Stimulated activated CD4-positive, alpha-beta T cell treated with anti-CD3 and anti-CD28 coated beads, Interleukin-1b, Interleukin-23, amount 100 ng/mL, for 1 hour (primary cell): ENCODE results near the gene TBC1D14.

Source experiments
- DNase-seq, 2 donors: peaks; one replicate each; pipeline ENCODE4 v3.0.0-alpha.2; 2020; ENCODE audit warnings: low read depth in 2 of 2

The TBC1D14 gene

DNA sequence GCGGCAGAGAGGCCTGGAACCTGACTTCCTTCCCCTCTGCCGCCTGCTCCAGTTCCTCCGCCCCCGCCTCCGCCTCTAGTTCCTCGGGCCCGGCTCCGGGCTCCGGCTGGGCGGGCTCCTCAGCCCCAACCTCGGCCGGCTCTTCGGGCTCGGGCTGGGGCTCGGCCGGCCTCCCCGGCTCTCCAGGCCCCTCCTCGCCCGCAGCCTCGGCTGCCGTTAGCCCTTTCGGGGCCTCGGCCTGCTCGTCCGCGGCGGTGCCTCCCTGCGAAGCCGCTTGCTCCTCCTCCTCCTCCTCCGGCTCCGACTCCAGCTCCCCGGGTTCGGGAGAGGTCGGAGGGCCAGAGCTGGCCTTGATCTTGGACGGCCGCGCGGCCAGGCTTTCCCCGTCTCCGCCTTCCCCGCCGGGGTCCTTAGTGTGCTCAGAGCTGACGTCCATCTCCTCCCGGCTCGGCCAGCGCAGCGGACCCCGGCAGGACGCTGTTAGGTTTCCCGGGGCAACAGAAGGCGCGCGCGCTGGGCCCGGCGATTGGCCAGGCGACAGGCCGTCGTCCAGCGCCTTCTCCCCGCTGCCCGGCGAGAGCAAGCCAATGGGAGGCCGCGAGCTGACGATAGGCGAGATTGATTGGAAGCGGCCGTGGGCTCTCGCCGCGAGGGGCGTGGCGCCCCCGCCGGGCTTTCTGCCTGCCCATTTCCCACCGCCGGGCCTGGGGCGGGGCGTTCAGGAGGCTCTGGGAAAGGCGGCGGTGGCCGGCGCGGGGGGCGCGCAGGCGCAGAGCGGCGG lies 133.1 kb downstream of the TBC1D14 start:
- DNase-seq: peak; percentile 78

DNA sequence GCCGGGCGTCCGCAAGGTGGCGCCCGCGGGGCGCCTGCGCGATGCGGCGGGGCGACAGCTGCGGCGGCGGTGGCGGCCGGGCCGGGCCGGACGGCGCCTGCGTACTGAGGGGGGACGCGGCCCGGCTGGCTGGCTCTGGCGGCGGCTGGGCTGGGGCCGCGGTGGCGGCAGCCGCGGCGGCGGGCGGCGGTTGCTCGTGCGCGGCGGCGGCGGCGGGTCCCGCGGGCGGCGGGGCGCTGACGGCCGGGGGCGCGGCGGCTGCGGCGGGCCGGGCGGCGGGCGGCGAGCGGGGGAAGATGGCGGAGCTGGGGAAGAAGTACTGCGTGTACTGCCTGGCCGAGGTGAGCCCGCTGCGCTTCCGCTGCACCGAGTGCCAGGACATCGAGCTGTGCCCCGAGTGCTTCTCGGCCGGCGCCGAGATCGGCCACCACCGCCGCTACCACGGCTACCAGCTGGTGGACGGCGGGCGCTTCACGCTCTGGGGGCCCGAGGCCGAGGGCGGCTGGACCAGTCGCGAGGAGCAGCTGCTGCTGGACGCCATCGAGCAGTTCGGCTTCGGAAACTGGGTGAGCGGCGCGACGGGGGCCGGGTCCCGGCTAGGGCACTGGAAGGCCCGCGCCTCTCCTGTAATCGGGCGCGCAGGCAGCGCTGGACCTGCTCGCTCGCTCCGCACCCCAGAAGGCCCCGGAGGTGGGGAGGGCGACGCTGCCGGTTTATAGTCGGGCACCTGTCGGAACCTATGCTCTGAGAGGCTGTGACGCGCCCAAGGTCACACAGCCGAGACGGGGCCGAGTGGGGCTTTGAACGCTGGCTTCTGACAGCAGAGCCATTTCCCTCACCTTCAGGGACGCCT lies 133.9 kb downstream of the TBC1D14 start, which contains the start of gene TADA2B:
Gene TADA2B (plus strand): TSS at position 89 of the 853 bp plus-strand sequence. CDS start 208 bp downstream, at position 297.
- peak; percentile 12 to 21 for DNase-seq

DNA sequence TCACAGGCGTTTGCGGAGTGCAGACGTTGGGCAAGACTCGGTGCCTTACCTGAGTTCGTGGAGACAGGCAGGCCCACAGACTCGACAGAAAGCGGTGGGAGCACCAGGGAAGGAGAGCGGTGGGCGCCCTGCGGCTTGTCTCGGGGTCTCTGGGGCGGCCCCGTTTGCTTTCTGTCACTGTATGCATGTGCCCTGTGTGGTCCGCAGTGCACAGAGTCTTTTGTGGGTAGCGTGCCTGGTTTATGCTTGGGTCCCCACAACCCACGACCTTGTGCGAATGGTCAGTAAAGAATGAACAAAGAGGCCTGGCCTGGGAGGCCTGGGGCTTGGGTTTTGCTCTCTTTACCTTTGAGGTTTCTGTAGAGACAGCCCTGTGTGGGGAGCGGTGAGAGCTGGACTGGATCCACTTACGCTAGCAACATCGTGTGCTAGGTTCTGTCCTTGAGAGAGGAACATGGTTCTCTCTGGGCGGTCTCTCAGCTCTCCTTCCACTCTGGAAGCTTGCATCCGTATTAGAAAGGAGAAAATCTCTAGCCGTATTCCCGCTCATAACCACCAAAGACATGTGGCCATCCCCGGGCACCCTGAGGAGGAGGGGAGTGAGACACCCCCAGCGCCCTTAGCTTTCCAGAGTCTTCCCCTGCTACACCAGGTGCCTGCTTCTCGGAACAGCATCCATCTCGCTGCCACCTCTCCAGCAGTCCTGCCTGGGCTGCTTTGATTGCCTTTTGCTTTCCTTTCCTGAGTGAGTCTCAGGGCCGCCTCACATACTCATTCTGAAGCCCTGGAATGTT lies 134.7 kb downstream of the TBC1D14 start:
- no peak for DNase-seq

DNA sequence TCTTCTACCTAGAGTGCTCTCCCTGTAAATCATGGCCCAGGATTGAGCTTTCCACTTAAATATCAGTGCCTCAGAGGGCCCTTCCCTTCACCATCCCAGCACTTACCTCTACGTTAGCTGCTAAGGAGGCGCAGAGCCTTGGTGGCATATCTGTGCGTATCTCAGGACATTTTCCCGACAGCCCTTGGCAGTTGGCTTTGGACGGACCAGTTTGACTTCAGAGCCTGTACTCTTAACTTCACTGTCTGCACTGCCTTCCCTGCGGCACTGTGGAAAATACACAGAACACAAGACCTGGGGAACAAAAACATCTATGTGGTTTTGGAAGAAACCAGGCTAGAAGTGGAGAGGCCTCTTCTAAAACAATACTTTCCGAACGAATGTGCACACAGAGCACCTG lies 135.9 kb downstream of the TBC1D14 start:
- DNase-seq: no peak

DNA sequence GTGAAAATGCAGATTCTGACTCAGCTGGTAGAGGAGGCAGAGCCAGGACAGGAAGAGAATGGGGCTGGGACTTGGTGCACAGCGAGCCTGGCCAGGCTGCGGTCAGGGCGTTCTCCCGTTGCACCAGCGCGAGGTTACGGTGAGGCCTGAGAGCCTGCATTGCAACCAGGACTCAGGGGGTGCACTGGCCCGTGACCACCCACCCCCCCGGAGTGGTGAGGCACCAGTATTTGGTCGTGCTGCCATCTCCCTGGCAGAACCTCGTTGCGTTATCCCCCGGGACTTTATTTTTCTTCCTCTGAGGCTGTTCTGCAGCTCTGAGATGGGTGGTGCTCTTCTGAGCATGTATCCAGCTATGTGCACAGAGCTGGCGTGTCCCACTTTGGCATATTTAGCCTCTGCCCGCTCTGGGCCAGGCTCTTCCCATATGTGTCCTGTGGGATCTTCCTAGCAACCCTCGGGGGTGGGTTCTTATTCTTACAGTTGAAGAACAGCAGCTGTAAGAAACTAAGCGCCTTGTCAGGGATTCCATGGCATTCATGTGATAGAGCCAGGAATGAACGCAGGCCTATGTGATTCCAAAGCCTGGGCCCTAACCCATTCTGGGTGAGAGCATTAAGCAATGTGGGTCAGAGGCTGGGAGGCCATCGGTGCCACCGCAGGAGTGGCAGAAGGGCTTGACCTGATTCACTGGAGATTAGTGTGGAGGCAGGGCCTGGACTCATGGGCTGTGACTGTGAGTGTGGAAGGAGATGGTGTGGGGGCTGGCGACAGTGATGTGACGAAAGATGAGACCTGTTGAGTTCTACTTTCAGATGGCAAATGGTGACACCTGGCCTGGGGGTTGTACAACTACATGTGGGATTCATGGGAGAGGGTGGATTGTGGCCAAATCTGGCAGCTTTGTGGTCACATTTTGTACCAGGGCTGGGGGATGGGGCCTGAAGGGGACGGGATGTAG lies 136.6 kb downstream of the TBC1D14 start:
- DNase-seq: no peak

DNA sequence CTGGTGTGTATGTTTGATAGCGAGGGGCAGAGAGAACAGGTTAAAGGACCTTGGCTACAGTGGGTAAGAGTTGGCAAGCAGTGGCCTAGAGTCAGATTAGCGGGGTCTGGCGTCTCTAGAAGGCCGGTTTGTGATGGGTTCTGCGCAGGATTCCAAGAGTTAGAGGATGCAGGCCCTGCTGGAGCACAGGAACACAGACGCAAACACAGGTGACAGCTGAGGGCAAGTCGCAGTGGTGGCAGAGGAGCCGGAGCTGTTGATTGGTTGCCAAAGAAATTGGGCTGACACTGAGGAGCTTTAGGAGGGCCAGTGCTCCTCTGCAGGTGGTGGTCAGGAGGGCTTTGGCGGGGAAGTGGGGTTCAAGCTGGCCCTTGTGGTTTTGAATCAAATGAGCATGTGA lies 137.3 kb downstream of the TBC1D14 start:
- DNase-seq: no peak

DNA sequence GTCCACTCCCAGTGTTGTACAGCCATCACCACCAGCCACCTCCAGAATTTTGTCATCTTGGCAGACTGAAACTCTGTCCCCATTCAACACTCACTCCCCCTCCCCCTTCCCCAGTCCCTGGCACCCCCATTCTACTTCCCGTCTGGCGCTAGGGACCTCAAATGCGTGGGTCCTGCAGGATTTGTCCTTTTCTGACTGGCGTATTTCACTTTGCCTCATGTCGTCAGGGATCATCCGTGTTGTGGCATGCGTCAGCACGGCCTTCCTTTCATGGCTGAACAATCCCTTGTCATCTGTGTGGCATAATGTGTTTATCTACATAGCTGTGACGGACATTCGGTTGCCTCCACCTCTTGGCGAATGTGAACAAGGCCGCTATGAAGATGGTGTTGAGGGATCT lies 139.0 kb downstream of the TBC1D14 start:
- no peak for DNase-seq

DNA sequence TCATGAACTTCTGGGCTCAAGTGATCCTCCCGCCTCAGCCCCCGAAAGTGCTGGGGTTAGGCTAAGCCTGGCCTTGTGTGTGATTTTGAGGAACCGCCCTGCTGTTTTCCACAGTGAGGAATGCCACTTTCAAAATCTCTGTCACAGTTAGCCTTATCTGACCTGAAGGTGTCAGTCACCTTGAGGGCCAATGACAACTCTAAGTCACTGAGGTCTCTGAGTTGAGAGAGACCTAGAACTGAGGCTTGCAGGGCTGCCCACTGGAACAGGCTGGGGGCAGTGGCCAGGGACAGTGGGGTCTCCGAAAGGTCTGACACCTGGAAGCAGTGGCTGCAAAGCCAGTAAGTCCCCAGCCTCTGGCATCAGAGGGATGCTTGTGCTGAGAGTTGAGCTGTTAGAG lies 139.7 kb downstream of the TBC1D14 start:
- no peak for DNase-seq

DNA sequence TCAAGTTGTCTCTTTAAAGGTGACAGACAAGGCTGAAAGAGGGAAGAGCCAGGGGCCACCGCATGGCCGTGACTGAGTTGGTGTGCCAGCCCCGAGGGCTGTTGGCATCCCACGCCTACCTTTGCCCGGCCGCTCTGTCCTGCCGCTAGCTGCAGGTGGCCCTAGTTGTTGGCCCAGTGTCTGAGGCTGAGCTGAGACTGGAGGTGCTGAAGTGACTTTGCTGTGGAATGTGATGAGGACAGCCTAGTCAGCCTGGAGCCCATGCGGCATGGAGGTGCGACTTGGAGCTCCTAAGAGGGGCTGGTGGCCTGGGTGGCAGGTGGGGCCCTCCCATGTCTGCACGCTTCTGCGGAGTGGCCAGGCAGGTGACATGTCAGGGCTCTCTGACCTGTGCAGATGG lies 140.1 kb downstream of the TBC1D14 start:
- DNase-seq: no peak

DNA sequence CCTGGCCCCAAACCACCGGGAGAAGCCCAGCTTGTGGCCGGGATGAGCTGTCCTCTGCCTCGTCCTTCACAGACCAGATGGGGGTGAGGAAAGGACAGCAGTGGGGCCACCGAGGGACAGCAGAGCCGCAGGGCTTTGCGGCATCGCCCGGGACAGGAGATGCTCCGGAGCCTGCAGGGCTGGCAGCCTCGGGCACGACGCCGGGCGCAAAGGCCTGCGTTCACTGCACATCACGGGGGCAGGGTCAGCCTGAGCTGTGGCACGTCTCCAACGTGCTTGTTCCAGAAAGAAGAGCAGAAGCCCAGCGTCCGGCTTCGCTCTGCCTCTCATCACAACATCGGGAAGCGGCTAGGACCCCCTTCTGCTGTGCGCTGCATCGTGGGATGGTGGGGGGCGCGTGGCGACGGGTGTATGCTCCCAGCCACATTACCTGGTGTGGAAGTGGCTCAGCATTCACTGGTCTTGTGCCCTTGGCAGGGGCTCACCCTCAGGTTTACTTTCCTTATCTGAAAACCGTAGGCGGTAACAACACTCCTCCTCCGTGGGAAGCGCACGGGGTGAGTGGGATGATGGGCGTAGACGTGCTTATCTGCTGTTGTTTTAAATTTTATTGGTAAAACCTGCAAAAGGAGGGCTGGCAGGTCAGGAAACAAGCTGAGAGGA lies 141.0 kb downstream of the TBC1D14 start:
- DNase-seq: no peak

DNA sequence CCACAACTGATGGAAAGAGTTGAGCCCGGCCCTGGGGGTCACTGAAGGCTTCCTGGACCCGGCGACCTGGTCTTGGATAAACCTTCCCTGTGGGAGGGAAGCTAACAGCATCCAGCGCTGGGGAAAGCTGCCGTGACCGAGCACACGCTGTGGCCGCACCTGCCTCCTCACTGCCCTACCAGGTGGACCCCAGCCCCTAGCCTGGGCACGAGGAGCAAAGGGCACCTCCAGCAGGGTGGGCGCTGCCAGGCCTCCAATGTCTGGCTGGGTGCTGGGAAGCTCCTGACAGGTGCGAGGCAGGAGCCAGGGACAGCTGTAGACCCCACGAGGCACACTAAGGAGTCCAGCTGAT lies 141.5 kb downstream of the TBC1D14 start:
- no peak for DNase-seq

DNA sequence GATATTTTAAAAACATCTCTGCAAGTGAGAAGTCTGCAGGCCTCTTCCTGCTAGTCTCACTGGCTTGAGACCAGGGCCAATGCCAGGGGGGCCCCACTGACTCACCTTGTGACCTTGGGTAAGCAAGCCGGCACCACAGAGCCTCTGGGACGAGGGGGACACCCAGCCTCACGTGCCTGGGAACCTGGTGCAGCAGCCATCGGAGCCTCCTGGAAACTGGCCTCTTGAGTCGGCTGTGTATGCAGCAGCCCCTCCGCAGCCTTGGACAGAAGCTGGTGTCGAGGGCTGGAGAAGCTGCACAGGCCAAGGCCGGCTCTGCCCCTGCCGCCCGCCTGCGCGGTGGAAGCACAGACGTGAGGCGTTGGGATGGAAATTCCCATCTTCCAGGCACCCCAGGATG lies 142.3 kb downstream of the TBC1D14 start:
- DNase-seq: no peak

DNA sequence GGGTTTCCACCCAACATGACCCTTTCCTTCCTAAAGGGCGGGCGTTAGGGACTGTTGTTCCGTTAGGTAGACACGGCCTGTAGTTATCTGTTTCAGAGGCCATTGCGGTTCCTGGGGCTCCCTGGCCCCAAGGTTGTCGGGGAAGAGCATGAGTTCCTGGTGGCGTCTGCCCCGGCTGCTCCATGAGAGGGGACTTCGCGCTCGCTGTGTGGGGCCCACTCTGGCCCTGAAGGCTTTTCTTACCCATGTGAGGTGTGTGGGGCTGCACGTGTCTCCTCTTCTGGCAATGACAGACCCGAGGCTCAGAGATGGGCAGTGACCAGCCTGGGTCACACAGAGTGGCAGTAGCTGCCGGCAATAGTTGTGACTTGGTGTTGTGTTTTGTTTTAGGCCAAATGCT lies 142.7 kb downstream of the TBC1D14 start:
- no peak for DNase-seq

DNA sequence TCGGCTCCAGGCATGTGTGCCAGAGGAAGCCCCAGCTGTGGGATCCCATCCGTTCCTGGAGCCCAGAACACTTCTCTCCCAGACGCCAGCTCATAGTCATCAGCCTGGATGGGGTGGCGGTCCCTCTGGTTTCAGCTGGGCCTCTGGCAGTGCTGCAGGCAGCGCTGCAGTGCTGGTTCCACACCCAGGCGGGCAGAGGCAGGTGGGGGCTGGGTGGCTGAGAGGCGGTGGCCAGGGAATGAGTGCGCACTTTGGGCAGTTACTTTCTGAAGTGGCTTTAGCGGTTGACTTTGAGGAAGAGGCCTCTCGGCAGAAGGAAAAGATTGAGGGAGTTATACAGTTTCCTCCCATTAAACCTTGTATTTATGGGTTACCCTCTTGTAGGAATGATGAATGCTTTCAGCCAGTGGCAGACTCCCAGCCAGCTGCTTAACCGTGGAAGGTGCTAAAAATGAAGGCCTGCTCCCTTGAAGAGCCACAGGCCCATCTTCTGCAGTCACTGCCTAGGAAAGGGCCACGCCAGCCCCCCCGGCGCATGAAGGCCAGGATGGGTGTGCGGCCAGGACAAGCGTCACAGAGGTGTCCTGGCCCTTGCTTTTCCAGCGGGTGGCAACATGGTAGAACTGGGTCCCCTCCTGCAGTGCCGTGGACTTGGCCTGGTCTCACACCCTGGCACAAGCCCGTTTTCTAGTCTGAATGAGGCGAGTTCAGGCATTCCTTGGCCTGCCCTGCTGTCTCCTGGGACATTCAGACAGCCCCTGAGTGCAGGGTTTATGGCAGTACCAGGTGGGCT lies 143.5 kb downstream of the TBC1D14 start:
- DNase-seq: no peak

DNA sequence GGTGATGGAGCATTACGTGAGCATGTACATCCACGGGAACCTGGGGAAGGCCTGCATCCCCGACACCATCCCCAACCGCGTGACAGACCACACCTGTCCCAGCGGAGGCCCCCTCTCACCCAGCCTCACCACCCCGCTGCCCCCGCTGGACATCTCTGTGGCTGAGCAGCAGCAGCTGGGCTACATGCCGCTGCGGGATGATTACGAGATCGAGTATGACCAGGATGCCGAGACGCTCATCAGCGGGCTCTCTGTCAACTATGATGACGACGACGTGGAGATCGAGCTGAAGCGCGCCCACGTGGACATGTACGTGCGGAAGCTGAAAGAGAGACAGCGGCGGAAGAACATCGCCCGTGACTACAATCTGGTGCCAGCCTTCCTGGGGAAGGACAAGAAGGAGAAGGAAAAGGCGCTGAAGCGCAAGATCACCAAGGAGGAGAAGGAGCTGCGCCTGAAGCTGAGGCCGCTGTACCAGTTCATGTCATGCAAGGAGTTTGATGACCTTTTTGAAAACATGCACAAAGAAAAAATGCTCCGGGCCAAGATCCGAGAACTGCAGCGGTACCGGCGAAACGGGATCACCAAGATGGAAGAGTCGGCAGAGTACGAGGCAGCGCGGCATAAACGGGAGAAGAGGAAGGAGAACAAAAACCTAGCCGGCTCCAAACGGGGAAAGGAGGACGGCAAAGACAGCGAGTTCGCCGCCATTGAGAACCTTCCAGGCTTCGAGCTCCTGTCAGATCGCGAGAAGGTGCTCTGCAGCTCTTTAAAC lies 144.7 kb downstream of the TBC1D14 start:
- DNase-seq: no peak

DNA sequence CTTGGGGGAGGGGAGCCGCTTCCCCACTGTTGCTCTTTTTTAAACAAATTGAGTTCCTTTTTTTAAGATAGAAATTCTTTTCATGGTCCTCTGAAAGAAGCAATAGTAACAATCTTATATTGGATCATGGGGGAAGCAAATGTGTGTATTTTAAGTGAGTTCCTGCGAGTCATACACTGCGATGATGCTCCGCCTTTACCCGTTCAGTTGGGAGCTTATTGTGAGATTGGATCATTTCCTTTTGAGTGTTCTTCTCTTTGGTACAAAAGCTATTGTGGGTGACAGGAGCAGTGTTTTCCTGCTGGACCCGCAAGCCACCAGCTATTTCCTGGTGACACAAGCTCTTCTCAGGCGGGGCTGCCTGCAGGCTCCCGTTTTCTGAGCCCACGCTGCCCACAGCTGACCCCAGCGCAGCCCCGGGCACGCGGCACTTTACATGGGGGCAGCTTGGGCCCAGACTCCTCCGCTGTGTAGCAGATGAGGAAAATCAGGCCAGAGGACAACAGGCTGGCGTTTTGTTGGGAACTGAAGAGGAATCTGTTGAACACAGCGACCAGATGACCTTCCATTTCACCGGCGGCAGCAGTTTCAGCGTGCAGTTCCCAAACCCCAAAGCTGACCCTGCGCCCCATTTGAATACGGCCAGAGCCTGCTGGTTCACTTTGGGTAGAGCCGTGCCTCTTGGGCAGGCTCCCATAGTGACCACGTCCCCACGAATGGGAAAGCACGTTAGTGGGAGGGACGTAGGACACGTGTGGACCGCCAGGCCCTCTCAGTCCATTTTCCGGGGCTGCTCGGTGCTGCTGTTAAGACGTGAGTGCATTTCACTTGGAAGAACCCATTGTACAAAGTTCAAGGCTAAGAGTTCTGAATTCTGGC lies 145.7 kb downstream of the TBC1D14 start:
- DNase-seq: no peak

DNA sequence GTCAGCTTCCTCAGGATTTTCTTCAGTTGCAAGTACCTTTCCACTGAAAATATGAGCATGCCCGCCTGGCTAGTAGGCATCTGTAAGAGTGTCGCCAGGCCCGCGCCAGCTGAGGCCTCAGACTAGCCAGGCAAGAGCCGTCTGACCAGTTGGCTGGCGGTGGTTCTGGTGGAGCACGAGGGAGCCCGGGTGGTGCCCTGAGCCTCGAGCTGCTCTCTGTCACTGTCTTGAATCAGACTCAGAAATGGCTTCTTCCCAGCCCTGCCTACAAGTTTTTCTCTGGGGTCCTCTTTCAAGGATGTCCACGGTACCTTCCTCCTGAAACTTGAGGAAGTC lies 146.3 kb downstream of the TBC1D14 start:
- DNase-seq: no peak

DNA sequence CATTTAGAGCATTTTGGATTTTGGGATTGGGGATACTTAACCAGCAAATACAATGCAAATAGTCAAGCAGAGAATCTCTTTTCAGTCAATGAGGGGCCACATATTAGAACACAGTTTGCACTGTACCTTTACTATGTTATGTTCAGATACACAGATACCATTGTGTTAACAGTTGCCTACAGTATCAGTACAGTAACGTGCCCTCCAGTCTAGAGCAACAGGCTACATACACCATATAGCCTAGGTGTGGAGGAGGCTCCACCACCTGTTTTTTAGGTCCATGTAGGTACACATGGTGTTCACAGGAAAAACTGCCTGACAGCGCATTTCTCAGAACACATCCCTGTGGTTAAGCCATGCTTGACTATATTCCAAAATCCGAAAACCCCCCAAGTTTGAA lies 149.2 kb downstream of the TBC1D14 start:
- no peak for DNase-seq
